Progenitor cell of endocrine pancreas (in vitro differentiated cells): ENCODE measurements around the gene CLDN7. TPM values are rescaled to one million over a fixed set of nuclear protein-coding genes. Genes with fewer than 3 reads are reported as not detected.

ENCODE experiments used
- DNase-seq: peaks from one replicate; pipeline ENCODE4 v3.0.0; 2021; ENCODE audit warnings: low spot score; ENCODE audit not compliant: unreplicated experiment
- H3K27ac Mint-ChIP-seq: 2 replicates; pipeline ENCODE4 v1.8.0; 2021; ENCODE audit warnings: mild to moderate bottlenecking, moderate library complexity, mixed read lengths
- H3K27me3 Mint-ChIP-seq: 2 replicates; pipeline ENCODE4 v1.8.0; 2021; ENCODE audit warnings: mixed read lengths
- H3K36me3 Mint-ChIP-seq: 2 replicates; pipeline ENCODE4 v1.8.0; 2022; ENCODE audit warnings: mixed read lengths; ENCODE audit not compliant: insufficient read depth
- H3K4me1 Mint-ChIP-seq: 2 replicates; pipeline ENCODE4 v1.8.0; 2021; ENCODE audit warnings: low read depth, mixed read lengths
- H3K4me3 Mint-ChIP-seq: 2 replicates; pipeline ENCODE4 v1.8.0; 2021; ENCODE audit warnings: low read depth, mild to moderate bottlenecking, moderate library complexity, mixed read lengths
- H3K9me3 Mint-ChIP-seq: 2 replicates; pipeline ENCODE4 v1.8.0; 2021; ENCODE audit warnings: low read depth, mixed read lengths
- total RNA-seq: library from RNA; stranded (reverse); gene quantifications from 2 replicates; pipeline ENCODE4 v1.2.1, GENCODE V29; 2021
- TF ChIP-seq, protein P1 (sequence below): fragments of 200-600 bp; sonication (generic); IDR thresholded peaks from one replicate; pipeline ENCODE4 v1.5.0; 2021; ENCODE audit warnings: antibody characterized with exemption, mild to moderate bottlenecking; ENCODE audit not compliant: unreplicated experiment

CLDN7 gene
- total RNA-seq, 1 donor from 2014 or later, result 137 TPM

DNA sequence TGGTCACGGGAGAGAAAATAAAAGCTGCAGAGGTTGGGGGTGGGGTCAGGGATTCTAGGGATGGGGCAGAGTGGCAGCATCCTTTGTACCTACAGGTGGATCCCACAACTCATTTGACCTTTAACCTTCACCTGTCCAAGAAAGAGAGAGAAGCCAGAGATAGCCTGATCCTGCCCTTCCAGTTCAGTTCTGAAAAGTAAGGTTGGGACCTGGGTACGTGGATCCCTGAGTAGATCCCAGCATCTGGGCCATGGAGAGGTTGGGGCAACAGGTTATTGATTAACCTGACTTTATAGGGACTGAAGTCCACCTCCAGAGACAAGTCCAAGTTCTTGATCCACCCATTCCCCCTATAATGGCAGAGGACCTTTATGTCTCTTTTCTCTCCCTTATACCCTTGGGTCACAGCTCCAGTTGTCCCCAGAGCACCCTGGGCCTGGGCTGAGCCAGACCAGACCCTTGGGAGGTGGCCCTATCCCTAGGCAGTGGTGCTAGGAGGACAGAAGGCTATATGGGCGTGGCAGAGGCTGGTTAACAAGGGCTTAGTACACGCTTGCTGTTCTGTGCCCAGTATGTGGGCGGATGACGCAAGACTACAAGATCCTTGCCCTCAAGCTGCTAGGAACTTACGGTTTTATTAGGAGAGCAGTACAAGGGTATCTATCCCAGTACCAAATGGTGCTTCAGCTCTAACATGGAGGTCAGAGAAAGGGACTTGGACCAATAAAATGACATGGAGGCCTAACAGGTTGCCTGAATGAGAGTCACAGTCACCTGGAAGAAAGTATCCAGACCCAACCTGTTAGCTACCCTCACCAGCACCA lies 3.3 kb downstream of the CLDN7 start:
- no peaks in the 10 kb centered on the region for H3K27me3 Mint-ChIP-seq

DNA sequence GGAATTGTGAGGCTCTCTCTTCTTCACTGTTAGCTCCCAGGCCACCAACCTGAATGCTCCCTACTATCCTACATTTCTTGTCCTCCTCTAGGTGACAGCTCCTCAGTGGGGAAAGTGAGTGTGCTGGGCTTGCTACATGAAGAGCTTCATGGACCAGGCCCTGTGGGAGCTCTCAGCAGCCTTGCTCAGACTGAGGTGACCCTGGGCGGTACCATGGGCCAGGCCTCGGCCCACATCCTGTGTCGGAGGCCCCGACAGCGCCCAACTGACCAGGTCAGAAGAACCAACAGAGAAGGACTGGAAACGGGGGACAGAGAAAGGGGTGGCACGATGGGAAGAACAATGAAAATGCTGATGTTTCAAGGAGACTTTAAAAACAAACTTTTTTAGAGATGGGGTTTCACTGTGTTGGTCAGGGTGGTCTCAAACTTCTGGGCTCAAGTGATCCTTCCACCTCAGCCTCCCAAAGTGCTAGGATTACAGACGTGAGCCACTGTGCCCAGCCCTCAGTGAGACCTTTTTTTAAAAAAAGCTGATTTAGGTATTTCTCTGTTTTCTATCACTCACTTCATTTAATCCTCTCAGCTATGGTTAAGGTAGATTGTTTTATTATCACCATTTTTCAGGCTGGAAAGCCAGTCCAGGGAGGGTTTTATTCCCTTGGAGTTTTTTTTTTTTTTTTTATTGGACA lies 5.4 kb downstream of the CLDN7 start:
- H3K36me3 Mint-ChIP-seq, result peaks cover 13% of the 10 kb centered on the region
- peaks cover 30% of the 10 kb centered on the region for H3K4me1 Mint-ChIP-seq
- TF ChIP-seq, protein P1, sequence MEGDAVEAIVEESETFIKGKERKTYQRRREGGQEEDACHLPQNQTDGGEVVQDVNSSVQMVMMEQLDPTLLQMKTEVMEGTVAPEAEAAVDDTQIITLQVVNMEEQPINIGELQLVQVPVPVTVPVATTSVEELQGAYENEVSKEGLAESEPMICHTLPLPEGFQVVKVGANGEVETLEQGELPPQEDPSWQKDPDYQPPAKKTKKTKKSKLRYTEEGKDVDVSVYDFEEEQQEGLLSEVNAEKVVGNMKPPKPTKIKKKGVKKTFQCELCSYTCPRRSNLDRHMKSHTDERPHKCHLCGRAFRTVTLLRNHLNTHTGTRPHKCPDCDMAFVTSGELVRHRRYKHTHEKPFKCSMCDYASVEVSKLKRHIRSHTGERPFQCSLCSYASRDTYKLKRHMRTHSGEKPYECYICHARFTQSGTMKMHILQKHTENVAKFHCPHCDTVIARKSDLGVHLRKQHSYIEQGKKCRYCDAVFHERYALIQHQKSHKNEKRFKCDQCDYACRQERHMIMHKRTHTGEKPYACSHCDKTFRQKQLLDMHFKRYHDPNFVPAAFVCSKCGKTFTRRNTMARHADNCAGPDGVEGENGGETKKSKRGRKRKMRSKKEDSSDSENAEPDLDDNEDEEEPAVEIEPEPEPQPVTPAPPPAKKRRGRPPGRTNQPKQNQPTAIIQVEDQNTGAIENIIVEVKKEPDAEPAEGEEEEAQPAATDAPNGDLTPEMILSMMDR, result no peak
- H3K9me3 Mint-ChIP-seq, result no peaks in the 10 kb centered on the region
- H3K4me3 Mint-ChIP-seq, result no peak overlapping the region
- no peak for DNase-seq
- no peaks in the 10 kb centered on the region for H3K27me3 Mint-ChIP-seq
- peak overlapping the region; percentile 78 for H3K27ac Mint-ChIP-seq

More for the DNA sequence above, 3.3 kb downstream of the CLDN7 start:
- Mint-ChIP-seq H3K4me1 (peaks cover 33% of the 10 kb centered on the region), H3K9me3 (no peaks in the 10 kb centered on the region), H3K27ac (peak overlapping the region; percentile 89), H3K4me3 (peak overlapping the region; percentile 41), H3K36me3 (peaks cover 11% of the 10 kb centered on the region)
- TF ChIP-seq, protein P1, result no peak
- no peak for DNase-seq

GRCh38 chr17:7254511-7254910 lies 7.8 kb downstream of the CLDN7 start:
- TF ChIP-seq, protein P1, result no peak
- Mint-ChIP-seq H3K4me1 (peaks cover 32% of the 10 kb centered on the region), H3K9me3 (no peaks in the 10 kb centered on the region), H3K36me3 (peaks cover 13% of the 10 kb centered on the region), H3K4me3 (peak overlapping the region; percentile 50), H3K27me3 (no peaks in the 10 kb centered on the region), H3K27ac (no peak overlapping the region)
- DNase-seq, result no peak

GRCh38 chr17:7253082-7253481 lies 9.2 kb downstream of the CLDN7 start:
- Mint-ChIP-seq H3K9me3 (no peaks in the 10 kb centered on the region), H3K36me3 (peaks cover 9% of the 10 kb centered on the region), H3K27me3 (no peaks in the 10 kb centered on the region), H3K4me1 (peaks cover 25% of the 10 kb centered on the region), H3K4me3 (peak overlapping the region; percentile 97), H3K27ac (peak overlapping the region; percentile 100)
- DNase-seq, result no peak
- TF ChIP-seq, protein P1, result no peak

DNA sequence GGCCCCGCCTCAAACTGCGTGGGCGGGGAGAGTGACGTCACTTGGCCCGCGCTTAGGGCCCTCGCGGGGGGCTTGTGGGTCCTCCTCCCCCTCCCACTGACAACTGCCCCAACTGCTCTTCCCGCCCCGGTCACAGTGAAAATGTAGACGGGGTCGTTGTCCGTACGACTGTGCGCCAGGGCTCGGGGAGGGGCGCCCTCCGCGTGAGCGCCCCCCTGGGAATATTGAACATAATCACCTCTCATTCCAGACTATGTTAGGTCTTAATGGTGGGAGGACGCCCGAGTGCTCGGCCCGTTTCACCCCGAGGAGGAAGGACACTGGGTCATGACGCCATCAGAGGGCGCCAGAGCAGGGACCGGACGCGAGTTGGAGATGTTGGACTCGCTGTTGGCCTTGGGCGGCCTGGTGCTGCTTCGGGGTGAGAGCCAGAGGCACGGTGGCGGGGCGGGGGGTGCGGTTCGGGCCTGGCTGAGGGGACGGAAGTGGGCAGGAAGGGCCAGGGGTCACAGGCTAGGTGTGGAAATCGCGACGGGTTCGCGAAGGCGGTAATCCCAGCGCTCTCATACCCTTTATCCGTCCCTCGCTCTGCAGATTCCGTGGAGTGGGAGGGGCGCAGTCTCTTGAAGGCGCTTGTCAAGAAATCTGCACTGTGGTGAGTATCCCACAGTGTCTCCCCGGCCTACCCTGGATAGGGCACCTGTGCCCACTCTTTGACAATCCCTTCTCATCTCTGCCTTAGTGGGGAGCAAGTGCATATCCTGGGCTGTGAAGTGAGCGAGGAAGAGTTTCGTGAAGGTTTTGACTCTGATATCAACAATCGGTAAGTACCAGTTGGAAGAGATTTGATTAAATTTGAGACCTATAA lies 9.9 kb downstream of the CLDN7 start, which contains the start of gene ELP5:
TSS of gene ELP5 (plus strand) at position 40 of the 868 bp plus-strand sequence. CDS start at position 376, 336 bp downstream.
- TF ChIP-seq, protein P1, result peak; percentile 30
- Mint-ChIP-seq H3K36me3 (peaks cover 9% of the 10 kb centered on the region), H3K4me1 (peaks cover 25% of the 10 kb centered on the region), H3K4me3 (peak within 1 kb of the TSS; percentile 97), H3K27ac (peak within 1 kb of the TSS; percentile 100), H3K9me3 (no peaks in the 10 kb centered on the region), H3K27me3 (no peaks in the 10 kb centered on the region)
- peak; percentile 98 for DNase-seq
